OCI-LY3 (cell line): ENCODE measurements around the gene SLC6A2.

Source experiments
- H2AFZ ChIP-seq: fragments of 200-600, 300-600 bp; shearing (Covaris generic); 2 replicates; pipeline ENCODE4 v1.6.0; 2014; ENCODE audit warnings: antibody characterized with exemption, low read depth, low read length
- H3K27ac ChIP-seq: fragments of 200-600, 300-600 bp; sonication (generic); 2 replicates; pipeline ENCODE4 v1.5.1; 2014; ENCODE audit warnings: mild to moderate bottlenecking, low read length, moderate library complexity, mixed read lengths
- H3K27me3 ChIP-seq: fragments of 200-600, 300-600 bp; sonication (generic); 2 replicates; pipeline ENCODE4 v1.6.1; 2014; ENCODE audit warnings: low read depth, low read length, mixed read lengths
- H3K36me3 ChIP-seq: fragments of 200-600, 300-600 bp; sonication (generic); replicated peaks from 2 replicates; pipeline ENCODE3; 2014; ENCODE audit warnings: low read depth, low read length, mixed read lengths
- H3K4me1 ChIP-seq: fragments of 300-600, 200-600 bp; sonication (generic); 2 replicates; pipeline ENCODE4 v1.6.1; 2014; ENCODE audit warnings: low read length, mixed read lengths
- H3K4me2 ChIP-seq: fragments of 200-600, 300-600 bp; sonication (generic); 2 replicates; pipeline ENCODE4 v1.6.1; 2014; ENCODE audit warnings: low read length, mixed read lengths
- H3K4me3 ChIP-seq: fragments of 300-600, 200-600 bp; sonication (generic); 2 replicates; pipeline ENCODE4 v1.5.1; 2014; ENCODE audit warnings: antibody characterized with exemption, mild to moderate bottlenecking, low read length, moderate library complexity
- H3K79me2 ChIP-seq: fragments of 300-600, 200-600 bp; shearing (Covaris generic); 2 replicates; pipeline ENCODE4 v1.6.1; 2014; ENCODE audit warnings: mild to moderate bottlenecking, low read length, mixed read lengths
- H3K9ac ChIP-seq: fragments of 300-600, 200-600 bp; shearing (Covaris generic); 2 replicates; pipeline ENCODE4 v1.6.0; 2014; ENCODE audit warnings: mild to moderate bottlenecking, low read length, moderate library complexity
- H3K9me3 ChIP-seq: fragments of 200-600, 300-600 bp; shearing (Covaris generic); 2 replicates; pipeline ENCODE4 v1.6.1; 2014; ENCODE audit warnings: low read length, mixed read lengths; ENCODE audit not compliant: insufficient read depth
- H4K20me1 ChIP-seq: fragments of 200-600, 300-600 bp; sonication (generic); 2 replicates; pipeline ENCODE4 v1.6.1; 2016; ENCODE audit warnings: low read length, mixed read lengths; ENCODE audit not compliant: insufficient read depth
- CTCF ChIP-seq: fragments of 200-600, 300-600 bp; sonication (generic); IDR thresholded peaks from 2 replicates; pipeline ENCODE4 v1.5.1; 2014; ENCODE audit warnings: antibody characterized with exemption, low read length, low read depth
- EZH2phosphoT487 ChIP-seq: fragments of 200-600 bp; shearing (Covaris generic); IDR thresholded peaks from 2 replicates; pipeline ENCODE4 v1.6.1; 2018; ENCODE audit warnings: antibody characterized with exemption, mixed run types, low read depth

The SLC6A2 gene

GRCh38 chr16:55641430-55642056 lies 14.2 kb upstream of the SLC6A2 start:
- Histone ChIP-seq H3K4me1 (peaks cover 3% of the 10 kb centered on the region; the same call in 1 of the 2 replicates), H4K20me1 (no peaks in the 10 kb centered on the region), H2AFZ (no peak overlapping the region), H3K9me3 (no peaks in the 10 kb centered on the region), H3K79me2 (no peaks in the 10 kb centered on the region), H3K27ac (no peak overlapping the region), H3K36me3 (no peaks in the 10 kb centered on the region), H3K4me2 (no peak overlapping the region), H3K27me3 (peaks cover 6% of the 10 kb centered on the region; the same call in 1 of the 2 replicates), H3K9ac (no peak overlapping the region), H3K4me3 (no peak overlapping the region)
- no peak for TF ChIP-seq EZH2phosphoT487
- TF ChIP-seq CTCF, result no peak

GRCh38 chr16:55642611-55643010 lies 13.2 kb upstream of the SLC6A2 start:
- H3K9me3 ChIP-seq, result no peaks in the 10 kb centered on the region

GRCh38 chr16:55643161-55643970 lies 12.4 kb upstream of the SLC6A2 start:
- no peak overlapping the region for H2AFZ ChIP-seq
- H3K4me2 ChIP-seq, result no peak overlapping the region
- no peak overlapping the region for H3K4me3 ChIP-seq
- H3K79me2 ChIP-seq, result no peaks in the 10 kb centered on the region
- no peaks in the 10 kb centered on the region for H3K9me3 ChIP-seq
- no peaks in the 10 kb centered on the region for H3K36me3 ChIP-seq
- TF ChIP-seq EZH2phosphoT487 (no peak), CTCF (no peak)
- H3K27ac ChIP-seq, result no peak overlapping the region
- H3K4me1 ChIP-seq, result no peaks in the 10 kb centered on the region
- H3K27me3 ChIP-seq, result peaks cover 4% of the 10 kb centered on the region; the same call in 1 of the 2 replicates
- no peak overlapping the region for H3K9ac ChIP-seq
- H4K20me1 ChIP-seq, result no peaks in the 10 kb centered on the region

More at GRCh38 chr16:55642611-55643010, 13.2 kb upstream of the SLC6A2 start:
- Histone ChIP-seq H2AFZ (no peak overlapping the region), H3K4me3 (no peak overlapping the region), H3K36me3 (no peaks in the 10 kb centered on the region), H3K9ac (no peak overlapping the region), H3K4me1 (peaks cover 3% of the 10 kb centered on the region; the same call in 1 of the 2 replicates), H3K79me2 (no peaks in the 10 kb centered on the region), H3K27me3 (peaks cover 6% of the 10 kb centered on the region; the same call in 1 of the 2 replicates), H3K4me2 (no peak overlapping the region), H4K20me1 (no peaks in the 10 kb centered on the region), H3K27ac (no peak overlapping the region)
- TF ChIP-seq EZH2phosphoT487 (no peak), CTCF (no peak)

GRCh38 chr16:55645986-55646385 lies 9.8 kb upstream of the SLC6A2 start:
- H3K79me2 ChIP-seq, result no peaks in the 10 kb centered on the region
- H3K27ac ChIP-seq, result no peak overlapping the region
- 0 out of 2 replicates have a peak, but pooled peaks cover 3% of the 10 kb centered on the region for H3K27me3 ChIP-seq
- no peak overlapping the region for H3K4me3 ChIP-seq
- H4K20me1 ChIP-seq, result no peaks in the 10 kb centered on the region
- H3K36me3 ChIP-seq, result no peaks in the 10 kb centered on the region
- no peaks in the 10 kb centered on the region for H3K4me1 ChIP-seq
- no peak overlapping the region for H3K9ac ChIP-seq
- H2AFZ ChIP-seq, result no peak overlapping the region
- no peaks in the 10 kb centered on the region for H3K9me3 ChIP-seq
- TF ChIP-seq EZH2phosphoT487 (no peak), CTCF (no peak)
- no peak overlapping the region for H3K4me2 ChIP-seq
